ENCODE data around the gene DDAH1. TPM values are rescaled to one million over a fixed set of nuclear protein-coding genes. Genes with fewer than 3 reads are reported as not detected.

DDAH1 gene
- total RNA-seq, 1 experiment from 2014 or later: 36.3 TPM

GRCh38 chr1:85494074-85494903, 29.3 kb upstream of the DDAH1 start:
- Histone ChIP-seq H3K23ac (ENCODE audit: insufficient read length, low read depth, low read length) (no peak overlapping the region), H2AFZ (ENCODE audit: low read length) (no peak overlapping the region), H3K9ac (ENCODE audit: extremely low read depth, insufficient read length, low read length) (no peak overlapping the region), H3K9me3 (ENCODE audit: control insufficient read depth, low read depth, low read length) (no peaks in the 10 kb centered on the region), H3K27ac (ENCODE audit: insufficient read length, low read depth, low read length) (no peak overlapping the region), H2BK5ac (ENCODE audit: insufficient read length, low read length) (no peak overlapping the region), H4K91ac (ENCODE audit: insufficient read length, low read depth, low read length) (no peak overlapping the region), H3K4ac (ENCODE audit: low read depth, low read length) (no peak overlapping the region), H2BK20ac (ENCODE audit: low read depth, low read length, poor library complexity, severe bottlenecking) (no peak overlapping the region), H3K18ac (ENCODE audit: insufficient read length, low read depth, low read length) (no peak overlapping the region), H3K4me1 (ENCODE audit: insufficient read depth, low read length) (no peaks in the 10 kb centered on the region; the same call in none of the 2 replicates), H3T11ph (ENCODE audit: low read length) (no peak overlapping the region), H2AK5ac (ENCODE audit: insufficient read length, low read length) (no peak overlapping the region), H3K4me2 (ENCODE audit: insufficient read depth, insufficient read length, low read length) (no peak overlapping the region), H3K27me3 (ENCODE audit: insufficient read depth, low read length) (no peaks in the 10 kb centered on the region), H4K20me1 (ENCODE audit: control insufficient read depth, insufficient read depth, insufficient read length) (no peaks in the 10 kb centered on the region), H4K5ac (ENCODE audit: insufficient read length, low read depth, low read length) (no peak overlapping the region), H4K8ac (replicated peaks; ENCODE audit: insufficient read length, low read depth, low read length) (no peak overlapping the region), H3K79me2 (ENCODE audit: insufficient read depth, low read length) (no peaks in the 10 kb centered on the region), H3K79me1 (ENCODE audit: insufficient read depth, low read depth, low read length, poor library complexity, severe bottlenecking) (no peaks in the 10 kb centered on the region), H3K56ac (ENCODE audit: insufficient read length, low read depth, low read length) (no peak overlapping the region), H2BK12ac (ENCODE audit: insufficient read length, low read depth, low read length) (no peak overlapping the region), H3K23me2 (ENCODE audit: insufficient read length, low read depth, low read length, poor library complexity, severe bottlenecking) (no peaks in the 10 kb centered on the region), H2BK15ac (ENCODE audit: low read depth, low read length) (no peak overlapping the region), H3K14ac (ENCODE audit: insufficient read depth, low read length) (no peak overlapping the region), H2BK120ac (ENCODE audit: low read depth, low read length, poor library complexity, severe bottlenecking) (no peak overlapping the region)
- Mint-ChIP-seq H3K4me3 (no peak overlapping the region), H3K9me3 (no peaks in the 10 kb centered on the region), H3K27me3 (ENCODE audit: low read depth) (no peaks in the 10 kb centered on the region), H3K4me1 (peaks cover 2 to 11% of the 10 kb centered on the region in 2 experiments; a peak in 2 of 4 replicates), H3K36me3 (ENCODE audit: insufficient read depth in 1 of 3, low read depth in 3 of 3) (no peaks in the 10 kb centered on the region), H3K27ac (no peak overlapping the region)
- TF ChIP-seq CTCF (conservative IDR thresholded peaks at IDR 0.05): no peak
- no CpG with 5 or more reads among the region's 1 CpG for WGBS (ENCODE audit: extremely low coverage, insufficient read length, low lambda C conversion rate)
- DNase-seq: no peak

All from H9 (cell line).